HepG2 (cell line): ENCODE results near the gene AGFG1. TPM values are rescaled to one million over a fixed set of nuclear protein-coding genes. Genes with fewer than 3 reads are reported as not detected.
A peak's percentile ranks its signal among the peaks of the same experiment; 100 is the strongest.

ENCODE experiments used
- IKZF4 ChIP-seq: sonication (generic); formaldehyde crosslinking; IDR thresholded peaks from 2 replicates; pipeline ENCODE4 v1.5.1; 2020; ENCODE audit warnings: borderline replicate concordance, mild to moderate bottlenecking, low read depth, missing genetic modification reagents; ENCODE audit errors: not compliant biosample characterization
- RNF219 ChIP-seq: sonication (generic); formaldehyde crosslinking; IDR thresholded peaks from 2 replicates; pipeline ENCODE4 v1.5.0; 2020; ENCODE audit warnings: mild to moderate bottlenecking, missing genetic modification reagents
- SALL2 ChIP-seq: sonication (generic); formaldehyde crosslinking; IDR thresholded peaks from 2 replicates; pipeline ENCODE4 v1.8.1; 2023; ENCODE audit warnings: mild to moderate bottlenecking, missing genetic modification reagents, inconsistent platforms
- ZBED4 ChIP-seq: sonication (generic); formaldehyde crosslinking; IDR thresholded peaks from 2 replicates; pipeline ENCODE4 v1.4.0; 2020; ENCODE audit warnings: missing genetic modification reagents, borderline replicate concordance
- ZBTB10 ChIP-seq: sonication (generic); formaldehyde crosslinking; IDR thresholded peaks from 2 replicates; pipeline ENCODE4 v1.4.0; 2020; ENCODE audit warnings: missing genetic modification reagents, borderline replicate concordance
- ZFP37 ChIP-seq: sonication (generic); formaldehyde crosslinking; IDR thresholded peaks from 2 replicates; pipeline ENCODE4 v1.4.0; 2020; ENCODE audit warnings: missing genetic modification reagents, borderline replicate concordance
- ZNF280D ChIP-seq: sonication (generic); formaldehyde crosslinking; IDR thresholded peaks from 2 replicates; pipeline ENCODE4 v1.5.1; 2020; ENCODE audit warnings: mild to moderate bottlenecking, missing genetic modification reagents
- ZNF350 ChIP-seq: sonication (generic); formaldehyde crosslinking; IDR thresholded peaks from 2 replicates; pipeline ENCODE4 v1.4.0; 2020; ENCODE audit warnings: mild to moderate bottlenecking, low read depth, missing genetic modification reagents, borderline replicate concordance
- ZNF598 ChIP-seq: sonication (generic); formaldehyde crosslinking; IDR thresholded peaks from 2 replicates; pipeline ENCODE4 v1.5.1; 2020; ENCODE audit warnings: mild to moderate bottlenecking, missing genetic modification reagents, borderline replicate concordance
- ZNF605 ChIP-seq: sonication (generic); formaldehyde crosslinking; IDR thresholded peaks from 2 replicates; pipeline ENCODE4 v1.8.0; 2022; ENCODE audit warnings: mild to moderate bottlenecking, missing genetic modification reagents
- ZNF816 ChIP-seq: sonication (generic); formaldehyde crosslinking; IDR thresholded peaks from 2 replicates; pipeline ENCODE4 v1.8.0; 2022; ENCODE audit warnings: missing genetic modification reagents, mild to moderate bottlenecking, borderline replicate concordance
- polyA plus RNA-seq, 8 experiments: library from polyadenylated mRNA; depleted of rRNA in 3 of 8; stranded (reverse) in 7 of 8; unstranded in 1 of 8; fragments of >200 nt; fragmentation: Illumina TruSeq in 4 of 8; extraction: Trizol in 4 of 8; gene quantifications; 2 replicates each; pipeline versions ENCODE4 v1.2.1 to v1.2.3, GENCODE V29; 2011 to 2016; ENCODE audit warnings: low read depth in 4 of 8, missing spikeins in 1 of 8, mixed read lengths in 1 of 8; ENCODE audit not compliant: insufficient read depth in 1 of 8
- total RNA-seq, 5 experiments: library from RNA; depleted of rRNA; stranded (reverse); fragments of >200 nt; fragmentation: Illumina TruSeq; extraction: Trizol; gene quantifications; 2 replicates each; pipeline ENCODE4 v1.2.3, GENCODE V29; 2016; ENCODE audit warnings: low read depth in 1 of 5

Gene AGFG1
- total and polyA plus RNA-seq, 2 of the 13 experiments (the other 11 are each of a cell fraction or from before 2014, with no cell fraction given), result 145 to 168 TPM

GRCh38 chr2:227454323-227454860, 17.6 kb upstream of the AGFG1 start (continued):
- TF ChIP-seq SALL2 (CRISPR knock-in tag) (no peak), ZNF605 (CRISPR knock-in tag) (0 out of 2 replicates have a peak, but pooled peaks have one; percentile 61), ZFP37 (no peak), IKZF4 (CRISPR knock-in tag) (no peak), ZNF816 (CRISPR knock-in tag) (no peak), ZNF350 (CRISPR knock-in tag) (peak; percentile 63; the same call in 1 of the 2 replicates), RNF219 (CRISPR knock-in tag) (no peak), ZBED4 (CRISPR knock-in tag) (0 out of 2 replicates have a peak, but pooled peaks have one; percentile 42), ZNF598 (CRISPR knock-in tag) (no peak), ZBTB10 (CRISPR knock-in tag) (no peak), ZNF280D (CRISPR knock-in tag) (no peak)
